Measurements from ENCODE around the gene TRMT2A.

TRMT2A gene

DNA sequence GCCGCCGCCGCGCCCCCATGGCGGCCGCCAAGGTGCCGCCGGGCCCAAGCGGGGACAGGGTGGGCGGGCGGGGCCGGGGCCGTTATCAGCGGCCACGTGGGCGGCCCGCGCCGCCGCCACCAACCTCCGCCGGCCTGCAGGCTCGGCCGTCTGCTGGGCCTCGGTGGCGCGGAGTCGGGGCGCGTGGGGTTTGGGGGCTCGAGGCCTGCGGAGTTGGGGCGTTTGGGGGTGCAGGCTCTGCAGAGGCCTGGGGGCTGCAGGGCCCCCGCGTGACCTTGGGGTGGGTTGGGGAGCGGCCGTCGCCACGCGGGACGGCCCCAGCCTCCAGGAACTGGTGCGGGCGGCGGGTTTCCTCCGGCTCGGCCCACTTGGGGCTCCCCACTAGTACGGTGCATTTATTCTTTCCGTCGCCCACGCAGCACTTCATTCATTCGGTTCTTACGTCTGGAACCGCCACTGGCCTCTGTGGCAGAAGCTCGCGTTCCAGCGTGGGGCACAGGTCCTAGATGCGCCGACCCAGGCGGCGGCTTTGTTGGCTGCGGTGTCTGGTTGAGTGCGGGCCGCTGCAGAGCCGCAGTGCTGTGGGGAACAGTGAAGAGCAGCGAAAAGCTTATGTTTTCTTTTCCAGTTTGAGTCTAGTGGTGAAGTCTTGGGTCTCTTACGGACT is 740 bp upstream of the TRMT2A start:
- Histone ChIP-seq H3F3A (ENCODE audit: insufficient read depth, low read length) (no peaks in the 10 kb centered on the region), H3K36me3 (replicated peaks; ENCODE audit: insufficient read depth, low read length) (peaks cover 13% of the 10 kb centered on the region), H4K20me1 (ENCODE audit: insufficient read depth, low read length) (peaks cover 16% of the 10 kb centered on the region), H3K27ac (ENCODE audit: low read length) (peak overlapping the region; percentile 50; the same call in 1 of the 2 replicates), H3K27me3 (replicated peaks; ENCODE audit: insufficient read depth, low read length) (no peaks in the 10 kb centered on the region), H2AFZ (ENCODE audit: low read length) (peak overlapping the region; percentile 1; the same call in 1 of the 2 replicates), H3K9ac (ENCODE audit: low read length) (peak overlapping the region; percentile 94), H3K4me3 (ENCODE audit: low read length) (peak overlapping the region; percentile 81), H3K4me1 (ENCODE audit: low read length) (peaks cover 16% of the 10 kb centered on the region), H3K79me2 (ENCODE audit: low read length) (peaks cover 94% of the 10 kb centered on the region), H3K9me3 (replicated peaks; ENCODE audit: insufficient read depth, low read length) (no peaks in the 10 kb centered on the region), H3K9me2 (replicated peaks; ENCODE audit: insufficient read depth, low read length) (no peaks in the 10 kb centered on the region), H3K4me2 (ENCODE audit: low read depth, low read length) (peak overlapping the region; percentile 91)
- TF ChIP-seq, protein P1, sequence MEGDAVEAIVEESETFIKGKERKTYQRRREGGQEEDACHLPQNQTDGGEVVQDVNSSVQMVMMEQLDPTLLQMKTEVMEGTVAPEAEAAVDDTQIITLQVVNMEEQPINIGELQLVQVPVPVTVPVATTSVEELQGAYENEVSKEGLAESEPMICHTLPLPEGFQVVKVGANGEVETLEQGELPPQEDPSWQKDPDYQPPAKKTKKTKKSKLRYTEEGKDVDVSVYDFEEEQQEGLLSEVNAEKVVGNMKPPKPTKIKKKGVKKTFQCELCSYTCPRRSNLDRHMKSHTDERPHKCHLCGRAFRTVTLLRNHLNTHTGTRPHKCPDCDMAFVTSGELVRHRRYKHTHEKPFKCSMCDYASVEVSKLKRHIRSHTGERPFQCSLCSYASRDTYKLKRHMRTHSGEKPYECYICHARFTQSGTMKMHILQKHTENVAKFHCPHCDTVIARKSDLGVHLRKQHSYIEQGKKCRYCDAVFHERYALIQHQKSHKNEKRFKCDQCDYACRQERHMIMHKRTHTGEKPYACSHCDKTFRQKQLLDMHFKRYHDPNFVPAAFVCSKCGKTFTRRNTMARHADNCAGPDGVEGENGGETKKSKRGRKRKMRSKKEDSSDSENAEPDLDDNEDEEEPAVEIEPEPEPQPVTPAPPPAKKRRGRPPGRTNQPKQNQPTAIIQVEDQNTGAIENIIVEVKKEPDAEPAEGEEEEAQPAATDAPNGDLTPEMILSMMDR (IDR thresholded peaks at IDR 0.05; ENCODE audit: low read length), result no peak
- TF ChIP-seq EZH2 (optimal IDR thresholded peaks at IDR 0.05; ENCODE audit: low read depth, low read length) (no peak), EZH2phosphoT487 (IDR thresholded peaks at IDR 0.05; ENCODE audit: low read length) (no peak)
- peak; percentile 33 for DNase-seq

DNA sequence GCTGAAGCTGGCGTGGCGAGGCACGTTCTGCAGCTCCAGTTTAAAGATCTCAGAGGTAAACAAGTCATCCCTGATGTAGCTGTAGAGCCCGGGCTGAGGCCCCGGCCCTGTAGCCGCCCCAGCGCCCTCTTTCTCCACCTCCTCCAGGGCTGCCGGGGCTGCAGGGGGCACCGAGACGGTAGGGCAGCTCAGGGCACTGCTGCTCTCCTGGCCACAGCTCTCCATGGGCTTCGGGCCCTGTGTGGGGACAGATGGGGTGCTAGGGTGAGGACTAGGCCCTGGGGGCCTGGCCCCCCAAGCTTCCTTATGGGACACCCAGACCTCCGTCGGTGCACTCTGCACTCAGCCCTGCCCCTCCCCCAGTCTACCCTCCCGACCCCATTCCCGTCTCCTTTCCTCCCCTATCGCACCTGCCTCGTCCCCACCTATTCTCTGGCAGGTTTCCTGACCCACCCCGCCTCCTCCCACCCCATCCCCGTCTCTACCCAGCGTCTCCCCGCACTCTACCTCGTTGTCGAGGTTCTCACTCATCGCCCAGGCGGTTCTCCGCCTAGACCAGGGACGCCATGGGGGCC is 563 bp downstream of the TRMT2A start:
- Histone ChIP-seq H3K27me3 (replicated peaks; ENCODE audit: insufficient read depth, low read length) (no peaks in the 10 kb centered on the region), H3K9ac (ENCODE audit: low read length) (peak overlapping the region; percentile 95), H3K4me3 (ENCODE audit: low read length) (peak overlapping the region; percentile 96), H3K36me3 (replicated peaks; ENCODE audit: insufficient read depth, low read length) (peaks cover 13% of the 10 kb centered on the region), H3K9me2 (replicated peaks; ENCODE audit: insufficient read depth, low read length) (no peaks in the 10 kb centered on the region), H4K20me1 (ENCODE audit: insufficient read depth, low read length) (peaks cover 11% of the 10 kb centered on the region), H3K9me3 (replicated peaks; ENCODE audit: insufficient read depth, low read length) (no peaks in the 10 kb centered on the region), H2AFZ (ENCODE audit: low read length) (peak overlapping the region; percentile 61; the same call in 1 of the 2 replicates), H3K4me1 (ENCODE audit: low read length) (peaks cover 16% of the 10 kb centered on the region), H3F3A (ENCODE audit: insufficient read depth, low read length) (peaks cover 7% of the 10 kb centered on the region), H3K4me2 (ENCODE audit: low read depth, low read length) (peak overlapping the region; percentile 99), H3K27ac (ENCODE audit: low read length) (peak overlapping the region; percentile 64), H3K79me2 (ENCODE audit: low read length) (peaks cover 92% of the 10 kb centered on the region)
- DNase-seq, result no peak
- TF ChIP-seq EZH2phosphoT487 (IDR thresholded peaks at IDR 0.05; ENCODE audit: low read length) (no peak), EZH2 (optimal IDR thresholded peaks at IDR 0.05; ENCODE audit: low read depth, low read length) (no peak)
- TF ChIP-seq, protein P1 (IDR thresholded peaks at IDR 0.05; ENCODE audit: low read length), result no peak

DNA sequence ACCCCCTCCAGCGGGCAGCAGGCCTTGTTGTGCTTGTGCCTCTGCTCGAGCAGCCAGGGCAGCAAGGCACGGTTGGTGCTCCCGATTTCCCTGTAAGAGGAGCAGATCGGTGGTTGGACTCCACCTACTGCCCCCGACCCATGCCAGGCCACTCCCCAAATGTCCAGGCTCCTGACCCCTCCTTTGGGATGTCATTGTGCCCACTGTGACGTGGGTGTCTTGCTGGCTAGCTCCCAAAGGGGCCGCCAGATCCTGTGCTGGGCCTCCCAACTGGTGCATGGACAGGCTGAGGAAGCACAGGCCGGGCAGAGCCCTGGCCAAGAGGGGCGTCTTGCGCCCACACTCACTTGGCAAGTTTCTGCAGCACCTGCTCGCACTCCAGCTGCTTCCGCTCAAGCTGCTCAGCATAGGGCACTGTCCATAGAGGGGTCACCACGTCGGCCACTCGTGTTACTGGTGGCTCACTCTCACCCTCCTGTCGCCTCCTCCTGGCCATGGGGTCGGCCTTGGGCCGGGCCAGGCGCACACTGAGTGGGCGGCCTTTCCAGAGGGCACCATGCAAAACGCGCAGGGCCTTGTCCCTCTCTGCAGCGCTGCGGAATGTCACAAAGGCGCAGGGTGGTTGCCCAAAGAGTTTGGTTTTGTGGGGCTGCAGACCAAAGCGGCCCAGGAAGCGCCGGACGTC is 1.2 kb downstream of the TRMT2A start, which contains the start of gene RANBP1:
Gene RANBP1 (plus strand): TSS at position 414 of the 685 bp plus-strand sequence. CDS start 81 bp downstream, at position 495.
- peaks cover 13% of the 10 kb centered on the region for H3K36me3 ChIP-seq (replicated peaks; ENCODE audit: insufficient read depth, low read length)
- H3K4me3 ChIP-seq (ENCODE audit: low read length), result peak within 1 kb of the TSS; percentile 96
- H4K20me1 ChIP-seq (ENCODE audit: insufficient read depth, low read length), result peaks cover 11% of the 10 kb centered on the region
- no peaks in the 10 kb centered on the region for H3K27me3 ChIP-seq (replicated peaks; ENCODE audit: insufficient read depth, low read length)
- H2AFZ ChIP-seq (ENCODE audit: low read length), result peak within 1 kb of the TSS; percentile 61; the same call in 1 of the 2 replicates
- TF ChIP-seq EZH2phosphoT487 (IDR thresholded peaks at IDR 0.05; ENCODE audit: low read length) (no peak), EZH2 (optimal IDR thresholded peaks at IDR 0.05; ENCODE audit: low read depth, low read length) (no peak)
- TF ChIP-seq, protein P1 (IDR thresholded peaks at IDR 0.05; ENCODE audit: low read length), result 0 out of 2 replicates have a peak, but pooled peaks have one; percentile 4
- H3K9me2 ChIP-seq (replicated peaks; ENCODE audit: insufficient read depth, low read length), result no peaks in the 10 kb centered on the region
- peak within 1 kb of the TSS; percentile 64 for H3K27ac ChIP-seq (ENCODE audit: low read length)
- no peaks in the 10 kb centered on the region for H3K9me3 ChIP-seq (replicated peaks; ENCODE audit: insufficient read depth, low read length)
- peak within 1 kb of the TSS; percentile 95 for H3K9ac ChIP-seq (ENCODE audit: low read length)
- DNase-seq, result no peak
- H3K4me1 ChIP-seq (ENCODE audit: low read length), result peaks cover 16% of the 10 kb centered on the region
- peaks cover 86% of the 10 kb centered on the region for H3K79me2 ChIP-seq (ENCODE audit: low read length)
- peaks cover 10% of the 10 kb centered on the region for H3F3A ChIP-seq (ENCODE audit: insufficient read depth, low read length)
- H3K4me2 ChIP-seq (ENCODE audit: low read depth, low read length), result peak within 1 kb of the TSS; percentile 99
